GM19023 (cell line): ENCODE measurements around the gene SS18L1.

ENCODE experiments used
- ATAC-seq: cut with Tn5 transposase; IDR thresholded peaks from one replicate; pipeline ENCODE4 v1.9.1; 2021; ENCODE audit warnings: mild to moderate bottlenecking, moderate library complexity; ENCODE audit not compliant: unreplicated experiment

The SS18L1 gene

DNA sequence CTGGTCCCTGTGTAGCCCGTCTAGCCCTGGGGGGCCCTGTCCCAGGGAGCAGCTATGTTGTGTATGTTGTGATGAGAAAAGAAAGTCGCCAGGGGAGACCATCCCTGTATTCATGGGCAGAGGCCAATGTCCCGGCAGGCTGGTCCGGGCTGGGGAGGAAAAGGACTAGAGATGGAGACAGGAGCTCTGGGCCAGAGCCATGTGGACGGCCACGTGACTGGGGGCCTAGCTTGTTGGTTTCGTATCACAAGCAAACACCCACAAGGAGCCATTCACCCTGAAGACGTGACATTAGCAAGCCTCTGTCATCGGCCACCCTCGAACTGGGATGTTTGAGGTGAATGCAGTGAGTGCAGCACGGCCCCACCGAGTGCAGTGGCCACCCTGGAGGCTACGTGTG is 79.4 kb downstream of the SS18L1 start:
- no peak for ATAC-seq

DNA sequence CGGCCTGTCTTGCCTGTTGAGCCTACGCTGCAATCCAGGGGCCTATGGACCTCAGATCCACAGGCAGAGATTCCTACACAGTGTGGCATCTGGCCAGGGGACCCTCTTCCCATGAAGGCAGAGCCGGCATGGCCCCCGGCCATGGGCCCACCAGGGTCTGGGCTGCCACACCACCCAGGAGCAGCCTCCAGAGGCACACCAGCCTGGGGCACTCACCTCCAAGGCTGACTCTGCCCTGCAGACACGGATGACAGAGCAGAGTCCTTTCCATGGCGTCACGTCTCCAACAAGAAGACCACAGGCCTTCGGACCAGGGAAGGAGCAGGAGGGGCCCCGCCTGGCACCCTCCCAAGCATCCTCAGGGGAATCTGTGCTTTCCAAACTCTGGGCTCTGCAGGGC is 80.0 kb downstream of the SS18L1 start:
- no peak for ATAC-seq

DNA sequence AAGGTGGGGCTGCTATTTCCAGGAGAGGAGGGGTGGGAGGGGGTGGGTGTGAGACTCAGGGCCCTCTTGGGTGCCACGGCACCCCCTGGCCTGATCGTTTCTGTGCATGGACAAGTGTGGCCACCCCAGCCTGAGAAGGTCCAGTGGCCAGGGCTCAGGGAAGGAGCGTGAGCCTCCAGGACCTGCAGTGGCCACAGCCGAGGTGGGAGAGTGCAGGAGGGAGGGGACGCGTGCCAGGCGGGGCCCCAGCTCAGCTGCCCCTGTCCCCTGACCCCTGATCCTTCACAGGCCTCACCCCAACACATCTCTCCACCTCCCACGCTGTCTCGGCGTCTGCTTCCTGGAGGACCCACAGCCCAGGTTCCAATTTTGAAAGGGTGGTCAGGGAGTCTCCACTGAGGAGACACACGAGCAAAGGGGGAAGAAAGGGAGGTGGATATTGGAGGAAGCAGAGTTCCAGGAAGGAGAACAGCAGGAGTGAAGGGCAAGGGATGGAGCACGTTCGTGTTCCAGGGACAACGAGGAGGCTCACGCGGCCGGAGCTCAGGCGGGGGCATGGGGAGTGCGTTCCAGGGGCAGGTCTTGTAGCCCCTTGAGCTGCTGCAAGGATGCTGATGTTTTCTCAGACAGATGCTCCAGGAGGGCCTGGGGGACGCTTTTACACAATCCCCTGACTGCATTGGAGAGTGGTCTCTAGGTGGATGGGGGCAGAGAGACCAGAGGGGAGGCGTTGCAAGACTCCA is 80.7 kb downstream of the SS18L1 start:
- no peak for ATAC-seq

DNA sequence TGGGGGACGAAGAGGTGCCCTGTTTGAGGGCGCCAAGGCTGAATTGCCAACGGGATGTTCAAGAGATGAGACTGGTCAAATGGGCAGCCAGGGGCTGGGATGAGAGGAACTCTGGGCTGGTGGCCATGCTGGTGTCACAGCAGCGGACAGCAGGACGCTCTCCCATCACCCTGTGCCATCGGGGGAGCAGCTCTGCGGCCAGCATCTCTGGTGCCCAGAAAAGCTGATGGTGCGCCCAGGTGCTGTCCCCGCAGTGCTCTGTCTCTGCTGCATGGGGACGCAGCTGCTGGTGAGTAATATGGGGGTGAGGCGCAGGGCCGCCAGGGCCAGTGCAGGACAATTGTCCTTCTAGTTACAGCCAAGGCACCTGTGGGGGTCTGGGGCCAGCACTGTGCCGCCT is 81.5 kb downstream of the SS18L1 start:
- ATAC-seq: no peak

DNA sequence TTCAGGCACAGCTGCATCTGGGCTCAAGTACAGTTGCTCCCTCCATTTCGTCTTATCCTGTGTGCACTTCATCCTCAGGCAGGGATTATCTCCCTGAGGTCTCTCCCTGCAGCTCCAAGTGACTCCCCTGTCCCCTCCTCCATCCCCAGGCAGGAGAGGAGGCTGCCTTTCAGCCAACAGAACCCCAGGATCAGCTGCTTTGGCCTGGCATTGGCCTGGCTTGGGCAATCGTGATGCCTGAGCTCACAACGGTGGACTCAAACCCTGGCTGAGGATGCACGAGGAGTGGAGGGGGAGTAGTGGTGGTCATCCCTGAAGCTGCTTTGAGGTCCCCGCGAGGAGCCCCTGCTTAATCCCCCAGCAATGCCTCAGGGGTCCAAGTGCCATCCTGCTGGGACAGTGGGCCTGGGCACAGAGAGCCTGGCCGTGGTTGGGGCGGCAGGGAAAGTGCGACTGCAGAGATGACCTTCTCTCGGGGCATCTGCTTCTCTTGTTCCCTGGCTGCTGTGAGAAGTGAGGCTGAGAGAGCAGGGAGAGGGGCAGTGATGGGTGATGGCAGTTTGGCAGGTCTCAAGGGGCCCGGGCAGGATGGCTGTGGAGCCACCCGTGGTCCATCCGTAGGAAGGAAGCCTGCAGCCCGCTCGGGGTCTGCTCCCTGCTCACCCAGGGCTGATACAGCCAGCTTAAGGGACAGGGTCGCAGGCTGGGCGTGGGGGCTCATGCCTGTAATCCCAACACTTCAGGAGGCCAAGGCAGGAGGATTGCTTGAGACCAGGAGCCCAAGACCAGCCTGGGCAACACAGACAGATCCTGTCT is 82.5 kb downstream of the SS18L1 start:
- ATAC-seq: no peak

DNA sequence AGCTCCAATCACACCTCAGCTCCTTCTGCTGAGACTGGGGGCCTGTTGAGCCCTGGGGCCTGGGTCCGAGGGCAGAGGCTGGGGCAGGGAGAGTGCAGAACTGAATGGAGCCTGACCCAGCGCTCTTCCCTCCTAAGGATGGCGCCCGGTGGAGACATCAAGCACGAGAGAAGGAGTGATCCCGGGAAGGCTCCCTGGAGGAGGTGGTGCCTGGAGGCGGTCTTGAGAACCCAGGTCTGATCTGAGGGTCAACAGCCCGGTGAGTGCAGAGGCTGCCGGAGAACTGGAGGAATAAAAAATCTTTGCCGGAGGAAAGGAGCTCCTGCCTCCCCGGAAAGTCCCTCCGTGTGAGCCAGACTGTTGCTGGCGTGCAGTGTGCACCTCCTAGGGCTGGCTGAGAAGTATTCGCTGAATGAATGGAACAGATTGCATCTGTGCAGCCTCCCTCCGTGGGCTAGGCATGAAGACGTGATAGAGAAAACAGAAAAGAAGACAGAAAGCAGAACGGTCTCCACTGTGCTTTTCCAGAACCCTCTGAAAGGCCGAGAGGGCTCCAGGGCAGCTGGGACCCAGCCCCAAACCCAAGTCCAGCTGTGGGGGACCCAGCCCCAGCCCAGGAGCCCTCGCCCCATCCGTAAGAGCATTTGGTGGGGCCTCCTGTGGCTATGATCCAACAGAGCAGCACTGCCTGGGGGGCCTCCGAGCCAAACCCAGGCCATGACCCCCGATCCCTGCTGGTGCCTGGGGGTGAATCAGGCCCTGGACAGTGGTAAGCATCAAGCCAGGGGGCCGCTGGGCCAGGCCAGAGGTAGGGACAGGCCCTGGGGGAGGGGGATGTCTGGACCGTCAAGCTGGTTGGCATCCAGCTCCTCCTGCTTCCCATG is 83.4 kb downstream of the SS18L1 start:
- ATAC-seq: no peak

DNA sequence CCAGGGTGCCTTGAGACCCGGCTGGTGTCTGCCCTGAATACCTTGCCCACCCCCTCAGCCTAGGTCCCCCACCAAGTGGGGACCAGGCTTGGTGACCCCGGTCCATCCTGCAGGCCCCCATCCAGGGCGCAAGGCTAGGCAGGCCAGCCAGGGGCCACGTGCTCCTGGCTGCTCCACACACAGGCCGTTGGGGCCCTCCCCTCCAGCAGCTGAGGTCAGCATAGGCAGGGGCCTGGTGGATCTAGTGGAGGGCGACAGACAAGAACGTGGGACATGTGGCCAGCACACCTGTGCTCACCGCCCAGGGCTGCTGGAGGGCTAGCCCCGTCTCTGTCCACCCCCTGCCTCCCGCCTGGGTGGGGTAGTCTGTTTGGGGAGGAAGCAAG is 84.0 kb downstream of the SS18L1 start:
- ATAC-seq: no peak

DNA sequence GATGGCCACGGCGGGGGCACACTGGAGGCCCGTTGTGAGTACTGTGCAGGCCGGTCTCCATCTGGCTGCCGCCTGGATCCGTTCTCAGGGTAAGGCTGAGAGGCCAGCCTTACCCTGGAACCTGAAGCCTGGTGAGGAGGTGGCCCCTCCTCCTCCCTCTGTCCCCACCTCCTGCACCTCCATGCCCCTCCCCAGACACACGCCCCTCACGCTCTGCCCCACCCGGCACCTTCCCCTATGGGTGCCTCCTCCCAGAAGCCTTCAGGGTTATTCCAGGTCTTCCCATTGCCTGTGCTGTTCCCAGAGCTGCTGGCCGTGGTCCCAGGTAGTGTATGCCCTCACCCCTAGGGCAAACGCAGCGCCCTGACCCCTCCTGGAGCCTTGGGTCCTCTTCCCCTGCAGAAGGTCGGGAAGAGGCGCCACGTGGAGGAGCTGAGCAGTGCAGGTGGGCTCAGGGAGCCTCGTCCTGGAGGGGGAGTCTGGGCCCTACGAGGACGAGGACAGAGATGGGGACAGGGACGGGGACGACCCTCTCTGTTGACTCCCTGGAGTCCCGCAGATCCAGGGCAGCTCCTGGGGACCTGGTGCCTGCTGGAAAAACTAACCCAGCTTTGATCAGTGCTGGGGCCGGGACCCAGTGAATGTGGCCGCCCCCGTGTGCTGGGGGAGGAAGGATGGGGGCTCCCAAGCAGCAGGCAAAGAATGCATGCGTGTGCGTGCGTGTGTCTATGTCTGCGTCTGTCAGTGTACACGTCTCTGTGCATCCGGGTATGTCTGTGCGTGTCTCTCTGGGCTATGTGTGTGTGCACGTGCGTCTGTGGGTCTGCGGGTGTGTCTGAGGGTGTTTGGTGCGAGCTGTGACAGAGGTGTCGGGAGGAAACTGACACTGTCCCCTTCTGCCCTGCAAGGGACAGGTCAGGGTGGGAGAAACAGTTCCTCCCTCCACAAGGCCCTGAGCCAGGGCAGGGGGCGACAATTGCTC is 84.7 kb downstream of the SS18L1 start:
- ATAC-seq: no peak

DNA sequence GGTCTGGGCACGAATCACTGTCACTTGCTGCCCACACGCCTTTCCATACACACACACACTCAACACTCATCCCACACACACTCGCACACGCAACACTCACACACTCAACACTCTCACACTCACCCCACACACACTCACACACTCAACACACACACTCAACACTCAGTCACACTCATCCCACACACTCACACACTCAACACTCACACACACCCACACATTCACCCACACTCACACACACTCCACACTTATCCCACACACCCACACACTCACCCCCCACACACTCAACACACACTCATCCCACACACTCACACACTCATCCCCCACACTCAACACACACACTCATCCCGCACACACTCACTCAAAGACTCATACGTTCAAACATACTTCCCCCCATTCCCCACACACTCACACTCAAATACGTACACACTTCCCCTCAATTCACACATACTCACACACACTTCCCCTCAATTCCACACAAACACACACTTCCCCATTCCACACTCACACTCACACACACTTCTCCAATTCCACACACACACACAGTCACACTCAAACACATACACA is 85.5 kb downstream of the SS18L1 start:
- no peak for ATAC-seq

DNA sequence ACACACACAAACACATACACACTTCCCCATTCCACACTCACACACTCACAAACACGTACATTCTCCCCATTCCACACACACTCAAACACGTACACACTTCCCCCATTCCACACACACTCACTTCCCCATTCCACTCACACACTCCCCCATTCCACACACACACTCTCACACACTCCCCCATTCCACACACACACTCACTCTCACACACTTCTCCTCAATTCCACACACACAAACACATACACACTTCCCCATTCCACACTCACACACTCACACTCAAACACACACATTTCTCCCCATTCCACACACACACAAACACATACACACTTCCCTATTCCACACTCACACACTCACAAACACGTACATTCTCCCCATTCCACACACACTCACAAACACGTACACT is 86.1 kb downstream of the SS18L1 start:
- no peak for ATAC-seq

DNA sequence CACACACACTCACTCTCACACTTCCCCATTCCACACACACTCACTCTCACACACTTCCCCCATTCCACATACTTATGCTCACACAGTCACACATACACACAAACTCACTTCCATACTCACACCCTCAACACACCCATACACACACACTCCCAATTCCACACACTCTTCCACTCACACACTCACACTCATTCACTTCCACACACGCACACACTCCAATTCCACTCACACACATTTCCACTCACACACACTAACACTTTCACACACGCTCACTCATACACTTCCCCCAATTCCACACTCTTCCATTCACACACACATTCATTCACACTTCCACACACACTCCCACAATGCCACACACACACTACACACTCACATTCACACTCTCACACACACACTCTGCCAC is 86.7 kb downstream of the SS18L1 start:
- no peak for ATAC-seq

DNA sequence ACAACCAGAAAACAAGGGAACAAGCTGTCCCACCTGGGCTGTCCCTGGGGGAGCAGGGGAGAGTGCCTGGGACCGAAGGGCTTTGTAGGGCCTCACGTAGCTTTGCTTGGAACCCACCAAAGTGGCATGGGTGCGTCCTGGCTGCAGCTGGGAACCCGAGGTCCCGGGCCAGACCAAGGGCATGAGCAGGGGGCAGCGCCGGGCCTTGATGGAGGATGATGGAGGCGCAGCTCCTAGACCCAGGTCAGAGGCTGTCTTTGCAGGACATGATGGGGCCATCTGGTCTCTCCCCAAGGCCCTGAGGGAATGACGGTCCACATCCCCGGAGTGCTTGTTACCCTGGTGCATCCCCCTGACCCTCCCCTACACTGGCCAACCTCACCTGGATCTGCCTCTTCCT is 87.1 kb downstream of the SS18L1 start:
- ATAC-seq: no peak

DNA sequence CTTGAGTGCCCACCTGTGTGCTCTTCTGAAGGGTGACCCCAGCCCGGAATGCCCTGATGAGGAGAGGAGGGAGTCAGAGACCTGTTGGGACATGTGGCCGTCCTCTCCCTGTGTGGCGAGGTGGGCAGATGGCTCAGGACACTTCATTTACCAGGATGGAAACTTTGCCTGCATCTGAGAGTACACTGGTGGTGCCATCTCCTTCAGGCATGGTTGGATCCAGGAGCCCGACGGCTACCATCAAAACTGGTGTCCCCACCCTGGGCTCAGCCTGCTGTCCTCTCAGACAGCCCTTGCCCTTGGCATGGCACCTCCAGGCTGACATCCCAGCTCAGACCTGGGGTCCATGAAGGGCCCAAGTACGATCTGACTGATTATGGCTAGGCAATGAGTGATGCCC is 87.7 kb downstream of the SS18L1 start:
- no peak for ATAC-seq
